HepG2 (cell line): ENCODE measurements around the gene MYH7B. TPM values are rescaled to one million over a fixed set of nuclear protein-coding genes. Genes with fewer than 3 reads are reported as not detected.

ENCODE experiments used
- ATAC-seq: fragments of 200-7000 bp; cut with Tn5 transposase; 3 replicates; pipeline ENCODE4 v1.9.1; 2020; ENCODE audit warnings: mild to moderate bottlenecking, moderate library complexity
- BruUV-seq: library from RNA; stranded (reverse); fragments of 400-500 nt; replicated peaks from 2 replicates; lab custom pipeline; 2021; lab: Mats Ljungman, UMichigan
- CTCF ChIA-PET: fragments of 300-600 bp; formaldehyde crosslinking; extraction: SDS; loops from one replicate; lab custom pipeline; 2021; ENCODE audit warnings: low total read pairs, inconsistent platforms, low intra/inter-chr PET ratio; lab: Yijun Ruan, JAX
- POLR2A ChIA-PET: fragments of 350-600 bp; sonication (Branson Sonifier 250); formaldehyde crosslinking; loops from one replicate; lab custom pipeline; 2020; ENCODE audit warnings: antibody characterized with exemption, inconsistent platforms; lab: Yijun Ruan, JAX
- DNase-seq: peaks from one replicate; pipeline ENCODE4 v3.0.0-alpha.2; 2015; ENCODE audit warnings: low spot score
- FAIRE-seq: peaks from 3 replicates; lab custom pipeline; 2011; peaks lifted over from hg19 to GRCh38; lab: Jason Lieb, UNC
- H2AFZ ChIP-seq: one replicate; pipeline ENCODE4 v1.6.1; 2011; ENCODE audit warnings: low read length, inconsistent platforms
- H3K27ac ChIP-seq: fragments of 300-600 bp; 3 replicates; pipeline ENCODE4 v1.8.0; 2011; ENCODE audit warnings: mixed run types, mild to moderate bottlenecking, mixed read lengths, low read length, inconsistent platforms; ENCODE audit not compliant: insufficient read depth; ENCODE audit errors: extremely low read length
- H3K27me3 ChIP-seq, 2 experiments: fragments of 200-600 bp in 1 of 2; 2 replicates in 1 of 2; 3 replicates in 1 of 2; pipeline versions ENCODE4 v1.6.0 to v1.8.0; 2011; ENCODE audit warnings: low read length in 2 of 2, mild to moderate bottlenecking in 2 of 2, moderate library complexity in 2 of 2, inconsistent platforms in 1 of 2; ENCODE audit not compliant: insufficient read depth in 2 of 2, control insufficient read depth in 1 of 2
- H3K36me3 ChIP-seq, 2 experiments: fragments of 200-600 bp in 1 of 2; replicated peaks in 1 of 2; 2 replicates in 1 of 2; 3 replicates in 1 of 2; pipeline versions ENCODE4 v1.5.1 to v1.8.0; 2011; ENCODE audit warnings: low read length in 2 of 2, inconsistent platforms in 1 of 2; ENCODE audit not compliant: insufficient read depth in 2 of 2, control insufficient read depth in 1 of 2
- H3K4me1 ChIP-seq: 2 replicates; pipeline ENCODE4 v1.5.1; 2012; ENCODE audit warnings: low read length, inconsistent platforms; ENCODE audit not compliant: insufficient read depth
- H3K4me2 ChIP-seq: 2 replicates; pipeline ENCODE4 v1.6.0; 2011; ENCODE audit warnings: low read depth, low read length, inconsistent platforms
- H3K4me3 ChIP-seq, 3 experiments: fragments of 200-600 bp in 1 of 3; sonication (generic), shearing (Covaris generic) in 1 of 3; replicated peaks in 1 of 3; 2 replicates each; pipeline ENCODE4 v1.5.1; 2011 to 2016; ENCODE audit warnings: low read length in 3 of 3, inconsistent platforms in 2 of 3, low read depth in 2 of 3, mild to moderate bottlenecking in 2 of 3, control low read depth in 1 of 3, mixed read lengths in 1 of 3; ENCODE audit not compliant: insufficient read depth in 1 of 3
- H3K79me2 ChIP-seq: one replicate; pipeline ENCODE4 v1.6.1; 2011; ENCODE audit warnings: low read length, inconsistent platforms; ENCODE audit not compliant: insufficient read depth
- H3K9ac ChIP-seq: 2 replicates; pipeline ENCODE4 v1.6.0; 2011; ENCODE audit warnings: mild to moderate bottlenecking, low read depth, low read length, inconsistent platforms; ENCODE audit not compliant: insufficient read depth
- H3K9me3 ChIP-seq: 2 replicates; pipeline ENCODE4 v1.5.1; 2012; ENCODE audit warnings: mild to moderate bottlenecking, low read length
- H4K20me1 ChIP-seq: 2 replicates; pipeline ENCODE4 v1.6.0; 2011; ENCODE audit warnings: inconsistent platforms, mild to moderate bottlenecking, low read length, moderate library complexity; ENCODE audit not compliant: insufficient read depth
- CBX2 ChIP-seq, 2 experiments: fragments of 200-600 bp in 1 of 2; sonication (generic); formaldehyde crosslinking in 1 of 2; IDR thresholded peaks; 2 replicates each; pipeline versions ENCODE4 v1.7.0 to v1.8.1; 2018 to 2022; ENCODE audit warnings: low read depth in 2 of 2, low read length in 1 of 2, mild to moderate bottlenecking in 1 of 2, missing genetic modification reagents in 1 of 2
- EEA1 ChIP-seq: sonication (generic); formaldehyde crosslinking; IDR thresholded peaks from 2 replicates; pipeline ENCODE4 v1.5.1; 2020; ENCODE audit warnings: mild to moderate bottlenecking, missing genetic modification reagents, borderline replicate concordance
- MIXL1 ChIP-seq: IDR thresholded peaks from 2 replicates; pipeline ENCODE4 v1.6.1; 2016
- NR2C2 ChIP-seq: sonication (generic); formaldehyde crosslinking; IDR thresholded peaks from 2 replicates; pipeline ENCODE4 v1.4.0; 2020; ENCODE audit warnings: missing genetic modification reagents, mild to moderate bottlenecking, moderate library complexity, borderline replicate concordance
- SRSF1 ChIP-seq: fragments of 200-400 bp; formaldehyde crosslinking; optimal IDR thresholded peaks from 2 replicates; pipeline ENCODE3; 2017; ENCODE audit warnings: mild to moderate bottlenecking, low read depth, low read length, moderate library complexity
- SYNCRIP ChIP-seq: fragments of 200-400 bp; formaldehyde crosslinking; IDR thresholded peaks from 2 replicates; pipeline ENCODE4 v1.6.1; 2018; ENCODE audit warnings: mild to moderate bottlenecking, low read depth, low read length; ENCODE audit not compliant: insufficient read depth
- TBL1XR1 ChIP-seq: fragments of 150-350 bp; IDR thresholded peaks from 2 replicates; pipeline ENCODE4 v1.6.1; 2014; ENCODE audit warnings: borderline replicate concordance, low read length; ENCODE audit not compliant: partially characterized antibody
- TEAD2 ChIP-seq: sonication (generic); formaldehyde crosslinking; IDR thresholded peaks from 2 replicates; pipeline ENCODE4 v1.9.0; 2021; ENCODE audit warnings: missing genetic modification reagents
- ZNF124 ChIP-seq: sonication (generic); formaldehyde crosslinking; IDR thresholded peaks from 2 replicates; pipeline ENCODE4 v1.4.0; 2020; ENCODE audit warnings: missing genetic modification reagents
- ZNF232 ChIP-seq: sonication (generic); formaldehyde crosslinking; IDR thresholded peaks from 2 replicates; pipeline ENCODE4 v1.4.0; 2020; ENCODE audit warnings: missing genetic modification reagents, borderline replicate concordance
- ZNF331 ChIP-seq: sonication (generic); formaldehyde crosslinking; IDR thresholded peaks from 2 replicates; pipeline ENCODE4 v1.4.0; 2020; ENCODE audit warnings: missing genetic modification reagents
- ZNF451 ChIP-seq: sonication (generic); formaldehyde crosslinking; IDR thresholded peaks from 2 replicates; pipeline ENCODE4 v1.5.0; 2020; ENCODE audit warnings: mild to moderate bottlenecking, missing genetic modification reagents
- ZSCAN20 ChIP-seq: sonication (generic); formaldehyde crosslinking; IDR thresholded peaks from 2 replicates; pipeline ENCODE4 v1.4.0; 2020; ENCODE audit warnings: missing genetic modification reagents, mild to moderate bottlenecking, borderline replicate concordance
- WGBS: methylation state at CpG from one replicate; pipeline ENCODE4 v1.1.6; 2017; ENCODE audit warnings: low lambda C conversion rate; 5-methylcytosine and 5-hydroxymethylcytosine counted together
- in situ Hi-C: cut with HindIII; loops from 2 replicates; pipeline ENCODE4 v1.10.0; 2017; ENCODE audit warnings: low pct_unique_long_range_greater_than_20kb; ENCODE audit not compliant: extremely low pct_ligation_motif_present
- intact Hi-C: fragments of 100-400 bp; cut with micrococcal nuclease; formaldehyde crosslinking; loops from one replicate; pipeline ENCODE4 v1.10.0; 2022; ENCODE audit not compliant: unreplicated experiment
- polyA plus RNA-seq, 8 experiments: library from polyadenylated mRNA; depleted of rRNA in 3 of 8; stranded (reverse) in 7 of 8; unstranded in 1 of 8; fragments of >200 nt; fragmentation: Illumina TruSeq in 4 of 8; extraction: Trizol in 4 of 8; gene quantifications; 2 replicates each; pipeline versions ENCODE4 v1.2.1 to v1.2.3, GENCODE V29; 2011 to 2016; ENCODE audit warnings: low read depth in 4 of 8, missing spikeins in 1 of 8, mixed read lengths in 1 of 8; ENCODE audit not compliant: insufficient read depth in 1 of 8
- total RNA-seq, 5 experiments: library from RNA; depleted of rRNA; stranded (reverse); fragments of >200 nt; fragmentation: Illumina TruSeq; extraction: Trizol; gene quantifications; 2 replicates each; pipeline ENCODE4 v1.2.3, GENCODE V29; 2016; ENCODE audit warnings: low read depth in 1 of 5
- TF ChIP-seq, protein P1 (sequence below): sonication (generic); formaldehyde crosslinking; IDR thresholded peaks from 2 replicates; pipeline ENCODE4 v1.5.1; 2020; ENCODE audit warnings: mild to moderate bottlenecking, missing genetic modification reagents, moderate library complexity
- TF ChIP-seq, protein P2 (sequence below): sonication (generic); formaldehyde crosslinking; IDR thresholded peaks from 2 replicates; pipeline ENCODE4 v1.4.0; 2020; ENCODE audit warnings: missing genetic modification reagents, low read depth, mild to moderate bottlenecking, borderline replicate concordance
- TF ChIP-seq, protein P3 (sequence below): sonication (generic); formaldehyde crosslinking; IDR thresholded peaks from 2 replicates; pipeline ENCODE4 v1.8.1; 2023; ENCODE audit warnings: mild to moderate bottlenecking, moderate library complexity, missing genetic modification reagents
- TF ChIP-seq, protein P4 (sequence below): sonication (generic); formaldehyde crosslinking; IDR thresholded peaks from 2 replicates; pipeline ENCODE4 v1.8.1; 2023; ENCODE audit warnings: missing genetic modification reagents, inconsistent platforms, borderline replicate concordance

MYH7B gene
- total and polyA plus RNA-seq, 2 of the 13 experiments (the other 11 are each of a cell fraction or from before 2014, with no cell fraction given): 0.05 to 0.20 TPM

DNA sequence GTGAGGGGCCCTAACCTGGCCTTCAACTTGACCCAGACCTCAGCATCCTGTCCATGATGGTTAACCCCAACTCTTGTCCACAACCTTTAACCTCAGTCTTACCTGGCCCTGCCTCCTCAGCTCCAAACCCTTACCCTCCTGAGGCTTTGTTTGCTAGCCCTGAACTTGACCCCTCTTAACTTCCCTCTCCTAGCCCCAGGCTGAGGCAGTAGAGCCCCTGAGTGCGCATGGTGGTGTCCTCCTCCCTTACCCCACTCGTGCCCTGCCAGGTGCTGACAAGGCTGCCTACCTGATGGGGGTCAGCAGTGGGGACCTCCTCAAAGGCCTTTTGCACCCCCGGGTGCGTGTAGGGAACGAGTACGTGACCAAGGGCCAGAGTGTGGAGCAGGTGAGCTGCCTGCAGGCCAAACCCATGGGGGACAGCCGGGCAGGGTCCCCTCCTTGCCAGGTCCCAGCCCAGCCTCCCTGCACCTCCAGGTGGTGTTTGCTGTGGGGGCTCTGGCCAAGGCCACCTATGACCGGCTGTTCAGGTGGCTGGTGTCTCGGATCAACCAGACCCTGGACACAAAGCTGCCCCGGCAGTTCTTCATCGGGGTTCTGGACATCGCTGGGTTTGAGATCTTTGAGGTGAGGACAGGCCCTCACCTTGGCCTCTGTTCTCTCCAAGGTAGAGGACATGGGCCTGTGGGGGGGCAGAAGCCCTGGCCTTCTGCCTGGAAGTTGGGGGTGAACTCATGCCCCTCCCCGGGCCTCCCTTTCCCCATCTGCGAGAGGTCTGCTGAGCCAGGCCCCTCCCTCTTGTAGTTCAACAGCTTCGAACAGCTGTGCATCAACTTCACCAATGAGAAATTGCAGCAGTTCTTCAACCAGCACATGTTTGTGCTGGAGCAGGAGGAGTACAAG, 31.9 kb downstream of the MYH7B start (continued):
- TF ChIP-seq NR2C2 (peak; percentile 65; the same call in 1 of the 2 replicates), MIXL1 (CRISPR knock-in tag) (no peak), ZNF124 (no peak), SYNCRIP (no peak), ZNF331 (CRISPR knock-in tag) (no peak), ZNF232 (CRISPR knock-in tag) (no peak)
- TF ChIP-seq, protein P1, sequence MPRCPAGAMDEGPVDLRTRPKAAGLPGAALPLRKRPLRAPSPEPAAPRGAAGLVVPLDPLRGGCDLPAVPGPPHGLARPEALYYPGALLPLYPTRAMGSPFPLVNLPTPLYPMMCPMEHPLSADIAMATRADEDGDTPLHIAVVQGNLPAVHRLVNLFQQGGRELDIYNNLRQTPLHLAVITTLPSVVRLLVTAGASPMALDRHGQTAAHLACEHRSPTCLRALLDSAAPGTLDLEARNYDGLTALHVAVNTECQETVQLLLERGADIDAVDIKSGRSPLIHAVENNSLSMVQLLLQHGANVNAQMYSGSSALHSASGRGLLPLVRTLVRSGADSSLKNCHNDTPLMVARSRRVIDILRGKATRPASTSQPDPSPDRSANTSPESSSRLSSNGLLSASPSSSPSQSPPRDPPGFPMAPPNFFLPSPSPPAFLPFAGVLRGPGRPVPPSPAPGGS (CRISPR knock-in tag): peak; percentile 69; the same call in 1 of the 2 replicates
- TF ChIP-seq, protein P2, sequence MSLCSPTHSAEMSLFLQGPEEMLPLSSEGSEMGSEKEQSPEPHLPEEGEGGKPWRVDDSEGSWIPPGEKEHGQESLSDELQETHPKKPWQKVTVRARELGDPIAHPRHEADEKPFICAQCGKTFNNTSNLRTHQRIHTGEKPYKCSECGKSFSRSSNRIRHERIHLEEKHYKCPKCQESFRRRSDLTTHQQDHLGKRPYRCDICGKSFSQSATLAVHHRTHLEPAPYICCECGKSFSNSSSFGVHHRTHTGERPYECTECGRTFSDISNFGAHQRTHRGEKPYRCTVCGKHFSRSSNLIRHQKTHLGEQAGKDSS (CRISPR knock-in tag): peak; percentile 49; the same call in 1 of the 2 replicates
- TF ChIP-seq, all 625 proteins: peak for 38

DNA sequence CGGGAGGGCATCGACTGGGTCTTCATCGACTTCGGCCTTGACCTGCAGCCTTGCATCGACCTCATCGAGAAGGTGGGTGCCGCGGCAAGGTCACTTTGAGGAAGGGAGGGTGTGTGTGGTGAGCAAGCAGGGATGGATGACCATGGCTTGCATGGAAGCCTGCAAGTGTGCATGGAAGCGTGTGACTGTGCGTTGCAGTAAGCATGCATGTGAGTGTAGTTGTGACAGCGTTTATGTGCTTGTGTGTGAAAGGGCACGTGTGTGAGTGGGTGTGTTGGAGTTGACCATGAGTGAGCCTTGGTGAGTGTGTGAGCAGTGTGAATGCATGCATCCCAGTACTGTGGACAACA, 32.5 kb downstream of the MYH7B start:
- H3K36me3 ChIP-seq: no peaks in the 10 kb centered on the region
- no peak overlapping the region for H3K4me3 ChIP-seq
- WGBS: 63% methylated on average over 12 of the region's 12 CpGs
- no peak overlapping the region for H3K4me2 ChIP-seq
- peaks cover 13% of the 10 kb centered on the region for H3K4me1 ChIP-seq
- H3K27me3 ChIP-seq: peaks cover 28 to 43% of the 10 kb centered on the region in 2 experiments
- H2AFZ ChIP-seq: no peak overlapping the region
- ATAC-seq: no peak
- no peaks in the 10 kb centered on the region for H4K20me1 ChIP-seq
- DNase-seq: no peak
- in situ Hi-C loops (no loop called here), intact Hi-C loops (no loop called here)
- no TSS peak for BruUV-seq
- no peak for FAIRE-seq
- POLR2A ChIA-PET: no interaction called here
- no peak overlapping the region for H3K27ac ChIP-seq
- H3K9ac ChIP-seq: no peak overlapping the region
- no peaks in the 10 kb centered on the region for H3K9me3 ChIP-seq
- CTCF ChIA-PET: no interaction called here
- H3K79me2 ChIP-seq: no peaks in the 10 kb centered on the region
- TF ChIP-seq CBX2 (IDR thresholded peaks at IDR 0.05; ENCODE audit: low read depth, low read length) (no peak), CBX2 (CRISPR knock-in tag; IDR thresholded peaks at IDR 0.05; ENCODE audit: low read depth) (no peak), ZSCAN20 (CRISPR knock-in tag) (no peak), EEA1 (CRISPR knock-in tag) (no peak), TBL1XR1 (no peak), TEAD2 (CRISPR knock-in tag) (no peak), SRSF1 (no peak), ZNF451 (CRISPR knock-in tag) (no peak)
- TF ChIP-seq, protein P3, sequence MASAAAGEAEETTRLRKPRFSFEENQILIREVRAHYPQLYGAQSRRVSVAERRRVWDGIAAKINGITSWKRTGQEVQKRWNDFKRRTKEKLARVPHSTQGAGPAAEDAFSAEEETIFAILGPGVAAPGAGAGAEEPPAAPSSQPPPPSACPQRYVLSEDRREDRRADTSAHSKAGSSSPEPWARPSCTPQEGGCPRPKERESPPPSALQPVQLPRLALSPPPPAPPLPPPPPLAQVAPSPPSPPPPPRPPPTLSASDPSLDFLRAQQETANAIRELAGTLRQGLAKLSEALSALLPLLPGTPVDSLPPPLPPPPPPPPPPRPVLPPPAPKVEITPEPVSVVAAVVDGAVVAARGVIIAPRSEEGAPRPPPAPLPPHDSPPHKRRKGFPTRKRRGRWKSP (CRISPR knock-in tag): no peak
- TF ChIP-seq, protein P4, sequence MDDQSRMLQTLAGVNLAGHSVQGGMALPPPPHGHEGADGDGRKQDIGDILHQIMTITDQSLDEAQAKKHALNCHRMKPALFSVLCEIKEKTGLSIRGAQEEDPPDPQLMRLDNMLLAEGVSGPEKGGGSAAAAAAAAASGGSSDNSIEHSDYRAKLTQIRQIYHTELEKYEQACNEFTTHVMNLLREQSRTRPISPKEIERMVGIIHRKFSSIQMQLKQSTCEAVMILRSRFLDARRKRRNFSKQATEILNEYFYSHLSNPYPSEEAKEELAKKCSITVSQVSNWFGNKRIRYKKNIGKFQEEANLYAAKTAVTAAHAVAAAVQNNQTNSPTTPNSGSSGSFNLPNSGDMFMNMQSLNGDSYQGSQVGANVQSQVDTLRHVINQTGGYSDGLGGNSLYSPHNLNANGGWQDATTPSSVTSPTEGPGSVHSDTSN (CRISPR knock-in tag): no peak
